LNCAP (cell line): ENCODE measurements around the gene KCNMA1.

Experiments
- CTCF ChIP-seq: fragments of 450-650 bp; IDR thresholded peaks from 2 replicates; pipeline ENCODE4 v1.5.1; 2017; ENCODE audit warnings: mild to moderate bottlenecking

The KCNMA1 gene

GRCh38 chr10:77520290-77520689, 117.3 kb downstream of the KCNMA1 start:
- no peak for TF ChIP-seq CTCF

GRCh38 chr10:77518910-77519274, 118.7 kb downstream of the KCNMA1 start:
- no peak for TF ChIP-seq CTCF

DNA sequence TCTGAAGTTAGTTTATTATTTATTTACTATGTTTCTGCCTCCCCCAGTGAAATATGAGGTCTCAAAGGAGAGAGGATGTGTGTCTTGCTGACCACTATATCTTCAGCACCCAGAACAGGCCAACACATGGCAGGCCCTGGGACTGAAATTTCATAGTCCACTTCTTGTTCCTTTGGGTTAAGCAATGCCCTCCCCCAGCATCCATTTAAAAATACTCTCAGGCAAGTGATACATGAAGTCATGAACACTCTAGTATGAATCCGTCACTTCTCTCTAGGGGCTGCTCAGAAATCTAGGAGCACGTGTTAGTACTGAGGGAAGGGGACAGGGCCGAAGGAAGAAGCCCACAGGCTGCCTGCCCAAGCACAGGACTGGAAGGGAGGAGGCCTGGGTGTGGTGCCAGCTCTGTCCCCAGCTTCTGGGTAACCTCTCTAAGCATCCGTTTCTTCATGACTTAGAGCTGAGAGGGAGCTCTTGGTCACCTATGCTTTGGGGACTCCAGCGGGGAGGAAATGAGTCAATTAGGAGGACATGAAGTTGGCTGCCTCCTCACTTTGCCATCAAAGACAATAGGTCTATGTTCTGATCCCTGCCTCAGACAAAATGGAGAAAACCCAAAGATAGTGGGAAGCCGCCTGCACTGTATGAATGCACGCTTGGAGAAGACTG, 119.2 kb downstream of the KCNMA1 start:
- no peak for TF ChIP-seq CTCF

GRCh38 chr10:77516575-77516974, 121.0 kb downstream of the KCNMA1 start:
- TF ChIP-seq CTCF, result no peak

DNA sequence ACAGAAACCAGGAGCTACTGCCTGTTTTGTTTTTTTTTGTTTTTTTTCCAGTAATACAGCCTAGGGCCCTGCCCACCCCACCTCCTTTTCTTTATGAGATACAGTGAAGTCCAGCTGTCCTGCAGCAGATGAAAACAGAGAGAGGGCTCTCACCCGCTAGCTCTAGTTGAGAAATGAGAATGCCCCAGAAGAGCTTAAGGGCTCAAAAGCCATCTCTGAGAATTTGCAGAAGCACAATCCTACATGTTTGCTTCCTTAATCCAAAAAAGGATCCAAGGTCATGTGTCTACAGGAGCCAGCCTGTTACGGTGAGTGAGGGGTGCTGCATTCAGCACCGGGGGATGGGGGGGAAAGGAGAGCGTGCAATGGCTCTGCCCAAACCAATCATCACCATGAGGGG, 122.7 kb downstream of the KCNMA1 start:
- TF ChIP-seq CTCF, result no peak

GRCh38 chr10:77513781-77514331, 123.8 kb downstream of the KCNMA1 start:
- no peak for TF ChIP-seq CTCF

DNA sequence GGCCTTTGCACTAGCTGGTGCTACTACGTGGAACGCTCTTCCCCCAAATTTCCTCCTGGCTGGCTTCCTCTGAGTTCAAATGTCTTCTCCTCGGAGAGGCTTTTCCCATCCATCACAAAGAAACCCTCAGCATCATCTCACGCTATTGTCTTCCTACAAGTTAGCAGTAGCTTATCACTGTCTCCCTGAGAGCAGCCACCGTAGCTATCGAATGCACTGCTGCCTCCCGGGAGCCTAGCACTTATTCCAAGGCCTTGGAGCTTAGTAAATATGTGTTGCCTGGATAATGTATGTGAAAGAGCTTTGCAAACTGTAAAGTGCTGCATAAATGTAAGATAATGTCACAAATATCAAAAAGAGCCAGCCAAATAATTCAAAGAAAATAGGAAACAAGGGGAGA, 124.4 kb downstream of the KCNMA1 start:
- no peak for TF ChIP-seq CTCF

DNA sequence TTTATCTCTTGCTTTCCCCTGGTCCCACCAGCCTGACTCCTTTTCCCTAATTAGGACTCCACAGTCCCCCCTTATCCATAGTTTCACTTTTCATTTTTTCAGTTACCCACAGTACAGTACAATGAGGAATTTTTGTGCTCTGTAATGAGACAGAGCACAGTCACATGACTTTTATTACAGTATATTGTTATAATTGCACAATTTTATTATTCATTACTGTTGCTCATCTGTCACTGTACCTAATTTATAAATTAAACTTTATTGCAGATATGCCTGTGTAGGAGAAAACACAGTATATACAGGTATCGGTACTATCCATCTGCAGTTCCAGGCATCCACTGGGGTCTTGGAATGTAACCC, 125.4 kb downstream of the KCNMA1 start:
- no peak for TF ChIP-seq CTCF
